Activated CD4-positive, CD25-positive, alpha-beta regulatory T cell treated with anti-CD3 and anti-CD28 coated beads, Interleukin-2, amount 50 U/mL, for 72 hours (primary cell): Measurements from ENCODE around the gene DIAPH3.
"Not testable (repeated sequence)": the region's sequence is repeated elsewhere in the genome, so short reads cannot be mapped to it uniquely, and the experiment has no call there.

ENCODE experiments used
- DNase-seq: peaks from one replicate; pipeline ENCODE4 v3.0.0; 2021

Gene DIAPH3

GRCh38 chr13:60094385-60095088 lies 69.2 kb downstream of the DIAPH3 start:
- DNase-seq: no peak

- no peak for DNase-seq
Measured at GRCh38 chr13:60093425-60094019, 70.2 kb downstream of the DIAPH3 start.

- DNase-seq: no peak
Measured at GRCh38 chr13:60091573-60091972, 72.2 kb downstream of the DIAPH3 start.

GRCh38 chr13:60090574-60090973 lies 73.2 kb downstream of the DIAPH3 start:
- DNase-seq: no peak

GRCh38 chr13:60083780-60084179 lies 79.9 kb downstream of the DIAPH3 start:
- DNase-seq: not testable (repeated sequence)

- no peak for DNase-seq
Measured at GRCh38 chr13:60080850-60081249, 82.9 kb downstream of the DIAPH3 start.

- no peak for DNase-seq
Measured at GRCh38 chr13:60078226-60078625, 85.5 kb downstream of the DIAPH3 start.

GRCh38 chr13:60075850-60076249 lies 87.9 kb downstream of the DIAPH3 start:
- DNase-seq: no peak

- no peak for DNase-seq
Measured at GRCh38 chr13:60074397-60074796, 89.3 kb downstream of the DIAPH3 start.

- no peak for DNase-seq
Measured at GRCh38 chr13:60066226-60066625, 97.5 kb downstream of the DIAPH3 start.

GRCh38 chr13:60062502-60062901 lies 101.2 kb downstream of the DIAPH3 start:
- no peak for DNase-seq

GRCh38 chr13:60061737-60062136 lies 102.0 kb downstream of the DIAPH3 start:
- no peak for DNase-seq

- DNase-seq: no peak
Measured at GRCh38 chr13:60051754-60052285, 111.9 kb downstream of the DIAPH3 start.

- not testable (repeated sequence) for DNase-seq
Measured at GRCh38 chr13:60048353-60048752, 115.4 kb downstream of the DIAPH3 start.

GRCh38 chr13:60047918-60048317 lies 115.8 kb downstream of the DIAPH3 start:
- DNase-seq: no peak

- DNase-seq: no peak
Measured at GRCh38 chr13:60044321-60044720, 119.4 kb downstream of the DIAPH3 start.

GRCh38 chr13:60043262-60043661 lies 120.5 kb downstream of the DIAPH3 start:
- no peak for DNase-seq

GRCh38 chr13:60040668-60041067 lies 123.1 kb downstream of the DIAPH3 start:
- not testable (repeated sequence) for DNase-seq

GRCh38 chr13:60035874-60036273 lies 127.9 kb downstream of the DIAPH3 start:
- no peak for DNase-seq

- no peak for DNase-seq
Measured at GRCh38 chr13:60032851-60033250, 130.9 kb downstream of the DIAPH3 start.

GRCh38 chr13:60028021-60028420 lies 135.7 kb downstream of the DIAPH3 start:
- no peak for DNase-seq

GRCh38 chr13:60026286-60026685 lies 137.4 kb downstream of the DIAPH3 start:
- DNase-seq: no peak

- DNase-seq: no peak
Measured at GRCh38 chr13:60020288-60020687, 143.4 kb downstream of the DIAPH3 start.
